ENCODE results near the gene GJA5.

The GJA5 gene

GRCh38 chr1:147760481-147761260, at the start of gene GJA5:
Gene GJA5 (minus strand): TSS chr1:147760602. CDS start chr1:147759238, 1,364 bp downstream.
- no peak within 1 kb of the TSS for H3K27ac ChIP-seq
- H3K36me3 ChIP-seq (replicated peaks), result no peaks in the 10 kb centered on the region
- no peak for DNase-seq
- no peaks in the 10 kb centered on the region for H3K27me3 ChIP-seq (replicated peaks)
- no peak for TF ChIP-seq CTCF (IDR thresholded peaks at IDR 0.05; ENCODE audit: low read depth, low read length, missing control alignments)
- H3K4me3 ChIP-seq (ENCODE audit: low read depth, low read length), result no peak within 1 kb of the TSS
- in situ Hi-C loops (cut with HindIII; ENCODE audit: low pct_ligation_motif_present, low sequenced_read_pairs), result no loop called here

- no peak for TF ChIP-seq CTCF (IDR thresholded peaks at IDR 0.05; ENCODE audit: low read depth, low read length, missing control alignments)
- no peak for DNase-seq
- H3K36me3 ChIP-seq (replicated peaks), result no peaks in the 10 kb centered on the region
- H3K27ac ChIP-seq, result no peak overlapping the region
- in situ Hi-C loops (cut with HindIII; ENCODE audit: low pct_ligation_motif_present, low sequenced_read_pairs), result no loop called here
- H3K4me3 ChIP-seq (ENCODE audit: low read depth, low read length), result no peak overlapping the region
- no peaks in the 10 kb centered on the region for H3K27me3 ChIP-seq (replicated peaks)
These were observed 48.8 kb upstream of the GJA5 start for GRCh38 chr1:147809236-147809635.

GRCh38 chr1:147808025-147808424, 47.6 kb upstream of the GJA5 start:
- Histone ChIP-seq H3K27ac (no peak overlapping the region), H3K27me3 (replicated peaks) (no peaks in the 10 kb centered on the region), H3K36me3 (replicated peaks) (no peaks in the 10 kb centered on the region), H3K4me3 (ENCODE audit: low read depth, low read length) (no peak overlapping the region)
- DNase-seq, result no peak
- no peak for TF ChIP-seq CTCF (IDR thresholded peaks at IDR 0.05; ENCODE audit: low read depth, low read length, missing control alignments)
- in situ Hi-C loops (cut with HindIII; ENCODE audit: low pct_ligation_motif_present, low sequenced_read_pairs), result no loop called here

GRCh38 chr1:147807405-147807804, 47.0 kb upstream of the GJA5 start:
- Histone ChIP-seq H3K36me3 (replicated peaks) (no peaks in the 10 kb centered on the region), H3K27ac (no peak overlapping the region), H3K4me3 (ENCODE audit: low read depth, low read length) (no peak overlapping the region), H3K27me3 (replicated peaks) (no peaks in the 10 kb centered on the region)
- no peak for DNase-seq
- in situ Hi-C loops (cut with HindIII; ENCODE audit: low pct_ligation_motif_present, low sequenced_read_pairs), result no loop called here
- no peak for TF ChIP-seq CTCF (IDR thresholded peaks at IDR 0.05; ENCODE audit: low read depth, low read length, missing control alignments)

GRCh38 chr1:147804942-147805723, 44.7 kb upstream of the GJA5 start:
- Histone ChIP-seq H3K27ac (no peak overlapping the region), H3K36me3 (replicated peaks) (no peaks in the 10 kb centered on the region), H3K4me3 (ENCODE audit: low read depth, low read length) (no peak overlapping the region), H3K27me3 (replicated peaks) (no peaks in the 10 kb centered on the region)
- no peak for DNase-seq
- TF ChIP-seq CTCF (IDR thresholded peaks at IDR 0.05; ENCODE audit: low read depth, low read length, missing control alignments), result no peak
- in situ Hi-C loops (cut with HindIII; ENCODE audit: low pct_ligation_motif_present, low sequenced_read_pairs), result no loop called here

Measured in brain microvascular endothelial cell (primary cell).